ENCODE results near the gene MYL5.
A peak's percentile ranks its signal among the peaks of the same experiment; 100 is the strongest.
"Not testable (repeated sequence)": the region's sequence is repeated elsewhere in the genome, so short reads cannot be mapped to it uniquely, and the experiment has no call there.

MYL5 gene

DNA sequence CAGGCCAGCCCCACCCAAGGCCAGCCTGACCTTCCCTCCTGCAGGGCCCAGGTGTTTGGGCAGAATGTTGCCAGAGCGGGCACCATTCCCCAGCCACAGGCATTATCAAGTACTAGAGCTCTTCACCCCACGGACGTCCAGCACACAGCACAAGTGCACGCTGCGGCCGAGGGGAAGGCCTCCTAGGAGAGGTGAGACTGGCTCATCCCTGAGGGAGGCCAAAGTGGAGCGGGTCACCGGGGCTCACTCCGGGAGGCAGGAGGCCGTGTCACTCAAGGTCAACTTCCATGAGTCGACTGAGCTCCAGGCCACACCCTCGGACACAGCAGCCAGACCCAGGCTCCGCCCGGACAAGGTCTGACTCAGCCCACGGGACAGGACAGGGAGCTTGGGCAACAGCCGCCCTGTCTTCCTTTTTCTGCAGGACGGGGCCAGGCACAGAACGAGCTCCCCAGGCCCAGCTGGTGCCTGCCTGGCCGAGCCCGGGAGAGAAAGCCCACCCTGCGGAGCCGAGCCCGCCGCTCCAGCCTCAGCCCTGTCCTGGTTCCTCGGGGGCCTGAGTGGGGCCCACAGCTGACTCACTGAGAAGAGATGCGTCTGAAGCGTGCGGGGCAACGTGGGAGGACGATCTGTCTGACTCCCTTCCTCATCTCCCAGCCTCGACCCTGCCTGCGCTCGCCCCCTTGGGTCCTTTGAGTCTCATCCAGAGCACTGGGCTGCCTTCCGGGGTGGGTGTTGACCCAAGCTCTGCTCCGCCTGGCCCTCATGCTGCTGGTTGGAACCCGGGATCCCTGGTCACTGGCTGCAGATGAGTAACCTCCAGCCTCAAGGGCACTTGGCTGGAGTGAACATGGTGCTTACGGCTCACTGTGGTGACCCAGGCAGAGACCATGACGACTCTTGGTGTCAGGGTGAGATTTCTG is 13.0 kb downstream of the MYL5 start:
- DNase-seq = no peak

DNA sequence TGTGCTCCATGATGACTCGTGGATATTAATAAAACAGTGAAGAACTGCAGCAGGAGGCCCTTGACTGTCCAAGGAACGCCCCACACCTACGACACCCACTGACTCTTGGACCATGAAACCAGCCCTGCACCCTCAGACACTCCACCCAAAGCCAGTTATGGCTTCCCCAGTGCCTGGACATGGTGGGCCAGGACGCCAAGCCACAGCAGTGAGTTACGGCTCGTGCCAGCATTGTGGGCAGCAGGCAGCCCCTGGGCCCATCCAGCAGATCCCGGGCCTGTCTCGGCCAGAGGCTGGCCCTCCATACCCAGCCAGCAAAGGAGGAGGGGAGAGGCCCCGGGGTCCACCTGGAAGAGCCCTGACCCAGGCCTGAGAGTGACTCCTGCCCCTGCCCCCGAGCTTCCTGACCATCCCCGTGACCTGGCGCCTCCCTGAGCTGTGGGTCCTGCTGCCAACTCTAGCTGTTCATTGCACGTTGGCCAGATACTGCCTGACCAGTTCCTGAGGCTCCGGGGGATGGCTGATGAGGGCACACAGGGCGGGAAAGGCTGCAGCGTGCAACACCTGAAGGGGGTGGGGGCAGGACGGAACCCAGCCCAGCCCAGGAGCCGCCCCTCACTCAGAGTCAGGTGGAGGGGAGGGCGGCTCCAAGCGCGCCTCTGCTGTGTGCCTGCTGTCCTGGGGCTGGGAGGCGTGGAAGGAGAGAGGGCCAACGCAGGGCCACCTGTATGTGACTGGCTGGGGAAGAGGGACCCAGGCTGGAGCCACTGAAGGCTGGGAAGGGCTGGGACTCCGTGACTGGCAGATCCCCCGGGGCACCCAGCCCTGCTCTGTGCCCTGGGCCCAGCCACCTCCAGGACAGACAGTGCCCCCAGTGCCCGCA is 13.9 kb downstream of the MYL5 start:
- no peak for DNase-seq

DNA sequence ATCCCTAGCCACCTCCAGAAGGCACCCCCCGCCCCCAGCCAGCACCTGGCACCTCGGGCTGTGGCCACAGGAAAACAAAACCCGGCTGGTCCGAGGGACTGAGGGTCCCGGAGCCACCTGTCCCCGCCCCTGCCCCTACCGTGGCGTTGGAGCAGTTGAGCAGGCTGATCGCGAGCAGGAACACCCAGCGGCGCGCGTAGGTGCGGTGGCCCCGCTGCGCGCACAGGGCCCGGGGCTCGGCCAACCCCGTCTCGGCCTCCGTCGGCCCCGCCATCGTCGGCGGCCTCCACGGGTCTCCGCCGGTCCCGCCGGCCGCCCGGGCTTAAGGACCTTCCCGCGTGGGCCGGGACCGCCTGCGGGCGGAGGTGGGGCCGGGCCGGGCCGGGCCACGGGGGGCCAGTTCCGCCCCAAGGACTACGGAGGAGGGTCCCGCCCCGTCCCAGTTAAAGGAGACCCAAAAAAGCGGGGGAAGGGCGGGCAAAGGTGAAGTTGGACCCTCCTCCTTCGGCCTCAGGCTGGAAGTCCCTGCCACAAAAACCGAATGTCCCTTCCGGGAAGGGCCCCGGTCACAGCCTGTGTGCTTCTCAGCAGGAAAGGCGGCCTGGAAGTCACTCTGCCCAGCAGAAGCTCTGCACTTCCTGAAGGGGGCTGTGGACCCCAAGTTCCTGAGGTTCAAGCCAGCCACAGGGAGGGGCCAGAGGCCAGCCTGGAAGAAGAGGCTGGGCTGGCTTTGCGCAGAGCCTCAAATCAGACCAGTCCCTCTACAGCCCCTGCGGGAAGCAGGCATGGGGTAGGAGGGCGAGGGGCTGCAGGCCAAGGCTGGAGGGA is 14.7 kb downstream of the MYL5 start, which contains the start of gene SLC49A3:
TSS of gene SLC49A3 (minus strand) at position 298 of the 828 bp plus-strand sequence. CDS start at position 274, 24 bp downstream.
- DNase-seq = no peak

DNA sequence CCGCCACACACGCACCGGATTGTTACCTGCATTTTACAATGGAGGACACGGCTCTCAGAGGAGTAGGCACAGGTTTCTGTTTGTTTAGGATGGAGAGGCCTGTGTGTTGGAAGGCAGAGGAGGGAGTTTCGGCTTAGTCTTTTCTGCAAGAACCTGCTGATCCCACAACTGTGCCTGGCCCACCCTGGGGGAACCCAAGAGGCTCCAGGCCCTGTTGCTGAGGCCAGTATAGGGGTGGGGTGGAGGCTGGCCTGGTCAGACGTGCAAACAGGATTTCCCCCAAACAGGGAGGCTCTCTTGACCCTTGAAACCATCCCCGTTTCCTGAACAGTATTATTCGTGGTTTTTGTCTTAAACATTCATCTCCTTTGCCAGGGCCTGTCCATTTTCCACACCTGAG is 15.4 kb downstream of the MYL5 start:
- no peak for DNase-seq

DNA sequence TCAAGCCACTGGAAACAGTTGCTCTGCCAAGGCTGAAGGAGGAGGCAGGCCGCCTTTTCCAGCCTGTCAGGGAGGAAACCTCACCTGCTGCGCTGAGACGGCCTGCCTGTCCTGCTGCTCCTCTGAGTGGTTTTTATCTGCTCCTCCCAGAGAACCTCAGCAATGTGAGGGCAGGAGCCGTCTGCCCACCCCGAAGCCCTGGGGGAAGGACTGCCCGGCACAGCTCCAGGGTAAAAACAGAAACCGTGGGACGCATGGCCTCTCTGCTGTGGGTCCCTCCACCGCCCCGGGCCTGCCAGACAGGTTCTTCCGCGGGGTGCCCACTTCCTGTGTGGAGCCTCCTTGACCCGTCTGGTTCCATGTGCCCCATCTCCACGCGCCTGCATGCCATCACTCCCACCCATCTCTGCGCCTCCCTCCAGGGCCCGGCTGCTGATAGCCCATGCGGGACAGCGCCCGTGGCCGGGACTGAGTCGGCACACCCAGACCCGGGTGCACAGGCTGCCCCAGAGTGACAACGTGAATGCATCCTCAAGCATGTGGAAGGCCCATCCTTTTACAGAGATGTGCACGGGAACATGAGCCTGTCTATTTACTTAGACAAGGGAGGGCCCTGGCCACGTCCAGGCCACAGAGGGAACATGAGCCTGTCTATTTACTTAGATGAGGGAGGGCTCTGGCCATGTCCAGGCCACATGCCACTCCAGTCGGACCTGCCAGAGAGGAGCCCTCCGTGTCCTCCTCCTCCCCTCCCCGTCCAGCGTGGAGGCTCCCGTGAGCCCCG is 18.6 kb downstream of the MYL5 start:
- DNase-seq = no peak

DNA sequence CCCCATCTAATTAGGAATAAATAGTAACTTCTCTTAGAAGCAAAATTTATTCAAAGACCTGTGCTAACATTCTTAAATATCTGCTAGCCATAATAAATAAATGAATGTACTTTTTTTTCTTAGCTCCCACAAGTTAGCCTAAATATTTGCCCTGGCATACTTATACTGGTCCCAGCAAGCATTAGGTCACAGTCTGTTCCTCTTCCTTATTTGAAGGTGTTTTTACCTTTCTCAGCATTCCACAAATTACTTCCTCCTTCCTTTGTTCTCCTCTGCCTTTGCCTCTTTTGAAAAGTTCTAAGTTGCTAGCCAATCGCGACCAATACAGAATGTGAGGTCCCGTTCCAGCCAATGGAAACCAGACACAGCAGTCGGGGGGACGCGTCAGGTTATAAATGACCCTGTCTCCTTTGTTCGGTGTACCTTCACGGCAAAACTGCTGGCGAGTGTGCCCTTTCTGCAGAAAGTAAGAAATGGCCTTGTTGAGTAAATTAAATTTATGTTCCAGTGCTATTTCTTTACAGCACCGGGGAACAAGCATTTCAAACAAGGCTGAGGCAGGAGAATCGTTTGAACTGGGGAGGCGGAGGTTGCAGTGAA is 20.1 kb downstream of the MYL5 start:
- DNase-seq = not testable (repeated sequence)

DNA sequence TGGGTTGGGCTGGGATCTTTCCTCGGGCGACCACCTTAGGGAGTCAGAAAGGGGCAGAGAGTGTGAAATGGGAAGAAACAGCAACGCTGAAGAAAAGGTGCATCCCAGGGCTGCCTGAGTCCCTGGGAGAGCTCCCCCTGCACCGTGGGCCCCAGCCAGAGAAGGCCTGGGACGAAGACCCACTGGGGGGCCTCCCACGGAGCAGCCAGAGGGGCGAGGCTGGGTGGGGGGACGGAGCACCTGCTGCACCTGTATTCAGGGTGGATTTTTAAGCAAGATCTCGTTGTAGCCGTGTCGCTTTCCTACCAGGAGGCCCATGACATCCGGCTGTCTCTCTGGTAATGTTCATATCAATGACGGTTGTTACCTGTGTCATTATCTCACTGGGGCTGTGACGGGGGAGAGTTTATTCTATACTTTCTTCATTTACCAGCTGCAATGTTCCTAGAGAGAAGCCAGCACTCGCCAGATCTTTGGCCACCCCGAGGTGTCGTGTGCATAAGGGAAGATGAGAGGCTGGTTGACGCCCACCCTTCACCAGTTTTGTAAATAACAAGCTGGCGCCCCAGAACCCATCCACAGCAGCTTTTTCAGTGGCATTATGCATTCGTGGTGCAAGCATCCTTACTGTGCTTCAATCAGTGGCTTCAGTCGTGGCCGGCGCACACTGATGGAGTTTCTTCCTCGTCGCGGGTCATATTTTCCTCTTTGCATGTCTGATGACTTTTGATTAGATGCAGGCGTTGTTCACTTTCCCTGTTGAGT is 25.7 kb downstream of the MYL5 start:
- no peak for DNase-seq

DNA sequence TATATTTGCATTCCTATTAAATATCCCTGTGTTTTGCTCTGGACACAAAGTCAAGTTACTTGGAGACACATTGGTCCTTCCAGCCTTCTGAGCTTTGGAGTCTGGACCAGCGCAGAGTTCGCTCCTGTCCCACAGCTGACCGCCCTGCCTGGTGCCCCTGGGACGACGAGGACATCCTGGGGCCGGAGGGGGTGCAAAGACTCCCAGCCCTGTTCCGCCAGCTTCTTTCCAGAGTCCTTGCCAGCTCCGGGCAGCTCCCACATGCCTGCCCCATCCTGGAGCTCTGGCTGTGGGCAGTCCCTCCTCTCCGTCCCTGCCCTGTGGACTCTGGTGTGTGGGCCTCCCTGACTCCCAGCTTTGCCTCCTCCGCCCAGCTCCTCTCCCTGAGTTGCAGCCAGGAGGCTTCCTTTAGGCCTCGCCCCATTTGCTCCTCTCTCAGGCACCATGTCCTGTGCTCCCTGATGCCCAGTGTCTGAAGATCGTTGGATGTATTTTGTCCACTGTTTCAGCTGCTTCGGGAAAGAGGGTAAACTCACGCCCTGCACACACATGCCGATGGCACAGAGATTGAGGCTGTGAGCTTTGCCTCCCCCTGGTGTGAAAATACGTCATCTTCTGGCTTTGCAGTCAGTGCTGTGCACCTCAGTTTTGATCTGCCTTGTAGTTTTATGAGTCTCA is 26.4 kb downstream of the MYL5 start:
- DNase-seq = no peak

DNA sequence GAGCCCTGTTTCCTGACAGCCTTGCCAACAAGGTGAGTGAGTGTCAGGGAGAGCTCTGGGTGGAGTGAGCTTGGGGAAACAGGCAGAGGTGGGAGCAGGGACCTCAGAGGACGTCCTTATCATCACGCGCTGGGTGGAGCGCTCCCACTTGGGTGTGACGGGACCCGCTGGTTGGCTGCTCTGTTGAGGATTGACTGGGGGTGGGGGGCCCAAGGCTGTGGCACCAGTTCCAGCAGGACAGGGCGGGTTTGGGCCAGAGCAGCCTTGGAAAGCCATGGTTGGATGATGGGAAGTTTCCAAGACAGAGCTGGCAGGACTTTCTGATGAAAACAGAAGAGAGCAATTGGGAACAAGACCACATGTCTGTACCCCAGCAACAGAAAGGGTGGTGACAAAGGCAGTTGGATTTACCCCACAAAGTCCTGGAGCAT is 28.3 kb downstream of the MYL5 start:
- DNase-seq = no peak

DNA sequence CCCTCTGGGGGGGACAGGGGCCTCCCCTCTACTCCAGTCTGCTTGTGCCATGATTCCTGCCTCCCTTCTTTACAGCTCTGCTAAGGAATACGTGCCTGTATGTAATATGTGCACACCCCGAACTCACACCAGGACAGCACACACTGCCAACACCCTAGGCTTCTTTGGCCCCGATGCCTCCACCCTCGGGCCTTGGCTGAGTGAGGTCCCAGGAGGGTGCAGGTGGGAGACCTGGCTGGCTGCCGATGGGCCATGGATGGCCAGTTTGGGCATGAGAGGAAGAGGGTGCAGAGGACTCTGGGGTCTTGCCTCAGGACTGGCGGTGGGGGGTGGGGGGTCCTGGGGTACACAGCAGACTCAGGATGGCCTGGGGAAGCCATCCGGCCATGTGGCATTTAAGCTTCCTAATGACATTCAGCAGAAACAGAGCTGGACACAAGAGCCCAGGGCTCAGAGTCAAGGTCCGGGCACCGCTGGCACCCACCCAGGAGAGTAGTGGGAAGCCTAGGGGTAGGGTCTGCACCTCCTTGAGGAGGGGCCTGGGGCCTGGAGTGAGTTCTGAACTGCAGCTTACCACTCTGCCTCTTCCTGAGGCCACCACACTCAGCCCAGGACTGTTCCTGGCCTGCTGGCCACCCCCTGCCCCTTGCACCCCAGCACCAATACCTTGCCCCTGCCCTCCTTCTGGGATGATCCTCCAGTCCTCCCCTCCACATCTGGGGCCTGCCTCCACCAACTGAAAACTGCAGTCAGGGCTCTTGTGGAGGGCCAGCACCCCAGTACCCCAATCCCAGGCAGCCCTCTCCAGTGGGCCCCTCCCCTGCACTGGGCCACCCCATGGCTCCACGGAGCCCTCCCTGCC is 29.2 kb downstream of the MYL5 start:
- DNase-seq = no peak

DNA sequence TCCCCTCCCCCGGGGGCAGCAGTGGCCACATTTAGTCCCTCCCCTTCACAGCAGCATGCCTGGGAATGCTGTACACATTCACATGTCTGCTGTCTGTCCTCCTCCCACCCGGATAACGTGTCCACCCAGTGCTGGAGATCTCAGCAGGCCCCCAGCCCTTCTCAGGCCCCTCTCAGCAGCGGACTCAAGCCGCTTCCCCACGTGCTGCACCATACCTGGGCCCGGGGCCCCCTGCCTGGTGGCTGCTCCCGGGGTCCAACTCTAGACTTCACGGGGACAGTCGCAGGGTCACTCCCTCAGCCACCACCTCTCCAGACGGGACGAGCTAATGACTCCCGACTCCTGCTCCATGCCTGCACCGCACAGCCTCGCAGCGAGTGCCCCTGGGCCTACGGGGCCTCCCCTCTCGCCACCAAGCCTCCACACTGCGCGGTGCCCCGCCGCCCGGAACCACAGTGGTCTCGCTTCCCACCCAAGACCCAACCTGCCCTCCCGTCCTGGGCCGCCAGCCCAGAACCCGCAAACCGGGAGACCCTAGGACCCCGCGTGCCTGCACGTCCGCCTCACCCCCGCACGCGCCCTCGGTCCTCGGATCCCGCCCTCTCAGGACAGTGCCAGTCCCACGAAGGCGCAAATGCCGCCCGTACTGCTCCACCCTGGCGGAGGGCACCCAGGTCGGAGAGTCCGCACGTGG is 30.0 kb downstream of the MYL5 start:
- DNase-seq = no peak

DNA sequence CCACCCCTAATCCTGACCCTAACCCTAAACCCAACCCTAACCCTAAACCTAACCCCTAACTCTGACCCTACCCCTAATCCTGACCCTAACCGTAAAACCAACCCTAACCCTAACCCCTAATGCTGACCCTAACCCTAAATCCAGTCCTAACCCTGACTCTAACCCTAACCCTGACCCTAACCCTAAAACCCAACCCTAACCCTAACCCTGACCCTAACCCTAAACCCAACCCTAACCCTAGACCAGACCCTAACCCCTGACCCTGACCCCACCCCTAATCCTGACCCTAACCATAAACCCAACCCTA is 30.6 kb downstream of the MYL5 start:
- no peak for DNase-seq

DNA sequence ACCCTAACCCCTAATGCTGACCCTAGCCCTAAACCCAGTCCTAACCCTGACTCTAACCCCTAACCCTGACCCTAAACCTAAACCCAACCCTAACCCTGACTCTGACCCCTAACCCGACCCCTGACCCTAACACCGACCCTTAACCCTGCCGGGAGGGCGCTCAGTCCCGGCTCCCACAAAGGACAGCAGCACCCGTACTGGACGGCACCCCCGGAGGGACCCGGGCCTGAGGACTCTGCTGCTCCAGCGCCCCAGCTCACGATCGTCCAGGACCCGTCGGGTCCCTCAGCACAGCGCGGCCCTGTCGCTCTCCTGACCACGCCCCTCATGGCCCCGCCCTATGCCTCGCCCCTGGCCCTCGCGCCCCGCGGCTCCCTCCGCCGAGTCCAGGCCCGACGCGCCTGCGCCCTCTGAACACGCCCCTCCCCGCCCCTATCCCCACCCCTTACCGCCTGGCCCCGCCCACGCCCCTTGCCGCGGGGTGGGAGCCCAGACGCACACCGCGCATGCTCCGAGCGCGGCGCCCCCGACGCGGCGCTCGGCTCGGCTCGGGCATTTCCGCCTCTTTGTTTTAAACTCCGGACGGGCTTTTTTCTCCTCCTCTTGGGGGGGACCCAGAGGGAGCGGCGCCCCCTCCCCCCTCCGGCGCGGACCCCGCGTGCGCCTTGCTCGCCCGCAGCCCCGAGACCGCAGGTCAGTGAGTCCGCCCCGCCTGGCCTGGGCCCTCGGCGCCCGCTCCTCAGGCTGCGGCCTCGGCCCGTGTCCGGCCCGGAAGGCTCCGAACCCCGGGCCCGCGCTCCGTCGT is 31.1 kb downstream of the MYL5 start, which contains the start of gene PCGF3:
TSS of gene PCGF3 (plus strand) at position 555 of the 805 bp plus-strand sequence. CDS start 27,849 bp downstream, outside the sequence.
- peak; percentile 98 to 99 for DNase-seq

DNA sequence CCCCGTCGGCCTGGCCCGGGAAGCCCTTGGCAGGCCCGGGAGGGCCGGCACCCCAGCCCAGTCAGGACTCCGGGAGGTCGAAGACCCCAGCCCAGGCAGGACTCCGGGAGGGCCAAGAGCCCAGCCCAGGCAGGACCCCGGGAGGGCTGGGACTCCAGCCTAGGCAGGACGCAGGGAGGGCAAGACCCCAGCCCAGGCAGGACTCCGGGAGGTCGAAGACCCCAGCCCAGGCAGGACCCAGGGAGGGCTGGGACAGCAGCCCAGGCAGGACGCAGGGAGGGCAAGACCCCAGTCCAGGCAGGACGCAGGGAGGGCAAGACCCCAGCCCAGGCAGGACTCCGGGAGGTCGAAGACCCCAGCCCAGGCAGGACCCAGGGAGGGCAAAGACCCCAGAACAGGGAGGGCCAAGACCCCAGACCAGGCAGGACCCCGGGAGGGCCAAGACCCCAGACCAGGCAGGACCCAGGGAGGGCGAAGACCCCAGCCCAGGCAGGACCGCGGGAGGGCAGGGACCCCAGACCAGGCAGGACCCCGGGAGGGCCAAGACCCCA is 31.8 kb downstream of the MYL5 start:
- not testable (repeated sequence) for DNase-seq

DNA sequence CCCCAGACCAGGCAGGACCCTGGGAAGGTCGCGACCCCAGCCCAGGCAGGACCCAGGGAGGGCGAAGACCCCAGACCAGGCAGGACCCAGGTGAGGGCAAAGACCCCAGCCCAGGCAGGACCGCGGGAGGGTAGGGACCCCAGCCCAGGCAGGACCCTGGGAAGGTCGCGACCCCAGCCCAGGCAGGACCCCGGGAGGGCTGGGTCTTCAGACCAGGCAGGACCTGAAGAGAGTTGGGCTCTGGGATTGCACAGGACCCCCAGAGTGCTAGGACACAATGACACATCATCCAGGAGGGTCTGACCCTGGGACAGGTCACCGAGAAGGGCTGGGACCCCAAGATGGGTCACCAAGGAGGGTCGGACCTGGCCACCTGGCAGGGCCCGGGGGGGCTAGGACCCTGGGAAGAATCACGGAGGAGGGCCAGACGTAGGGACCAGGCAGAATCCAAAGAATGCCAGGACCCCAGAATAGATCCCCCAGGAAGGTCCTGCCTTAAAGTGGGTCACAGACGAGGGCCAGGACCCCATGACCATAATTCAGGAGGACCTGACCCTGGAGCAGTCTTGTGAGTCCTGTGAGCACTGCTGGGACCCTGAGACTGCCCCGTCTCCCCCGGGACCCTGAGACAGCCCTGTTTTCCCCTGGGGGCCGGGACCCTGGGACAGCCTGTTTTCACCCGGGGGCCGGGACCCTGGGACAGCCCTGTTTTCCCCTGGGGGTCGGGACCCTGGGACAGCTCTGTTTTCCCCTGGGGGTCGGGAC is 32.7 kb downstream of the MYL5 start:
- no peak for DNase-seq

DNA sequence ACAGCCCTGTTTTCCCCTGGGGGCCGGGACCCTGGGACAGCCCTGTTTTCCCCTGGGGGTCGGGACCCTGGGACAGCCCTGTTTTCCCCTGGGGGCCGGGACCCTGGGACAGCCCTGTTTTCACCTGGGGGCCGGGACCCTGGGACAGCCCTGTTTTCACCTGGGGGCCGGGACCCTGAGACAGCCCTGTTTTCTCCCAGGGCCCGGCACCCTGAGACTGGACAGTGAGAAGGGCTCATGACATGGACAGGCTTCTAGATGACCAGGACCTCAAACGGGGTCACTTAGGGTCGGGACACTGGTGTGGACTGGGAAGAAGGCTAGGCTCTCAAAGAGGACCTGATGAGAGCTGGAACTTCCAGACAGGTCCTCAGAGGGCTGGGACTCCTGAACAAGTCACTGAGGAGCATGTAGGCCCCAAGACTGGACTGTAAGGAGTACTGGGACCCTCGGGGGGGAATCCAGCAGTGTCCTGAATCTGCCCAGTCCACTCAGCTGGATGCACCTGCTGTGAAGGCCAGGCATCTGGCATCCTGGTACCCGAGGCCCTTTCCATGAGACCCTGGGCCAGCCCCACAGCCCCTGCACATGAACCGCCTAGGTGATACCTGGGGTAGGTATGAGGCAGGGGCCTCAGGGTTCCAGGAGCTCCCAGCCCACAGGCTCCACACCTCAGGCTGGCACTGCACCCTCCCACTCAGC is 33.7 kb downstream of the MYL5 start:
- DNase-seq = no peak

All from activated CD4-positive, alpha-beta T cell treated with anti-CD3 and anti-CD28 coated beads, Interleukin-2, amount 50 U/mL, for 48 hours (primary cell).